Placental pericyte (primary cell): ENCODE measurements around the gene GNAI2. TPM values are rescaled to one million over a fixed set of nuclear protein-coding genes. Genes with fewer than 3 reads are reported as not detected.

Source experiments
- small RNA-seq: library from RNA; depleted of rRNA; stranded (forward); fragments of <200 nt; gene quantifications from one replicate; pipeline ENCODE3, GENCODE V24; 2012; ENCODE audit warnings: low replicate concordance
- total RNA-seq: library from RNA; depleted of rRNA; stranded (reverse); fragments of >200 nt; gene quantifications from 2 replicates; pipeline ENCODE4 v1.2.3, GENCODE V29; 2012

GNAI2 gene
- total RNA-seq = 306 and 400 TPM in 2 replicates

GRCh38 chr3:50235716-50236483, at the start of gene GNAI2:
Gene GNAI2, plus strand, starts transcription at chr3:50236204. Its CDS starts 132 bp downstream, at chr3:50236336.

GRCh38 chr3:50190936-50191660, 44.9 kb upstream of the GNAI2 start, which contains the start of gene GNAT1:
Gene GNAT1, plus strand, starts transcription at chr3:50191610. Its CDS starts 116 bp downstream, at chr3:50191726.

GRCh38 chr3:50204804-50205412, 31.1 kb upstream of the GNAI2 start, which contains the start of gene SLC38A3:
Gene SLC38A3, plus strand, starts transcription at chr3:50205271. Its CDS starts 8,929 bp downstream, at chr3:50214200.

GRCh38 chr3:50268703-50269451, 32.9 kb downstream of the GNAI2 start, which contains the start of gene SEMA3B:
Gene SEMA3B, plus strand, starts transcription at chr3:50269147. Its CDS starts 94 bp downstream, at chr3:50269241.

GRCh38 chr3:50278880-50279224, 42.8 kb downstream of the GNAI2 start, which contains the start of gene LSMEM2:
Gene LSMEM2, plus strand, starts transcription at chr3:50279087. Its CDS starts 27 bp downstream, at chr3:50279114.

GRCh38 chr3:50292159-50293078, 56.4 kb downstream of the GNAI2 start, which contains the start of gene IFRD2:
Gene IFRD2, minus strand, starts transcription at chr3:50292429. Its CDS starts 155 bp downstream, at chr3:50292274.

GRCh38 chr3:50298836-50299637, 63.0 kb downstream of the GNAI2 start, which contains the start of the genes HYAL3 and NAA80:
Gene HYAL3, minus strand, starts transcription at chr3:50299405. Its CDS starts 3,803 bp downstream, at chr3:50295602.
Gene NAA80, minus strand, starts transcription at chr3:50299405. Its CDS starts 1,942 bp downstream, at chr3:50297463.

GRCh38 chr3:50303013-50303815, 67.2 kb downstream of the GNAI2 start, which contains the start of gene HYAL1:
Gene HYAL1, minus strand, starts transcription at chr3:50303574. Its CDS starts 618 bp downstream, at chr3:50302956.

Small RNAs within 50 kb of the gene (small RNA-seq; reads per million reads assigned to genes)
- not detected for gene MIR5787

Other genes starting within 250 kb of the GNAI2 start
- 118 and 167 TPM in 2 replicates for gene RBM5, start 147.3 kb upstream of the GNAI2 start, total RNA-seq
- gene SEMA3F, start 80.9 kb upstream of the GNAI2 start, total RNA-seq = under 0.01 and 0.43 TPM in 2 replicates
- not detected in 2 replicates for gene GNAT1, start 44.6 kb upstream of the GNAI2 start, total RNA-seq
- gene SLC38A3, start 30.9 kb upstream of the GNAI2 start, total RNA-seq = not detected in 2 replicates
- 3.0 and 25.4 TPM in 2 replicates for gene SEMA3B, start 32.9 kb downstream of the GNAI2 start, total RNA-seq
- gene LSMEM2, start 42.9 kb downstream of the GNAI2 start, total RNA-seq = not detected in 2 replicates
- 74.6 and 130 TPM in 2 replicates for gene IFRD2, start 56.2 kb downstream of the GNAI2 start, total RNA-seq
- gene HYAL3, start 63.2 kb downstream of the GNAI2 start, total RNA-seq = 1.8 and 2.4 TPM in 2 replicates
- 6.6 and 9.6 TPM in 2 replicates for gene NAA80, start 63.2 kb downstream of the GNAI2 start, total RNA-seq
- gene HYAL1, start 67.4 kb downstream of the GNAI2 start, total RNA-seq = 1.1 TPM in 2 replicates
- 24.9 and 78.5 TPM in 2 replicates for gene HYAL2, start 86.5 kb downstream of the GNAI2 start, total RNA-seq
- gene TUSC2, start 92.0 kb downstream of the GNAI2 start, total RNA-seq = 24.5 and 28.3 TPM in 2 replicates
- 26.9 and 30.4 TPM in 2 replicates for gene RASSF1, start 104.6 kb downstream of the GNAI2 start, total RNA-seq
- gene ZMYND10, start 109.5 kb downstream of the GNAI2 start, total RNA-seq = 0.22 and 0.86 TPM in 2 replicates
- 17.9 and 27.3 TPM in 2 replicates for gene NPRL2, start 114.6 kb downstream of the GNAI2 start, total RNA-seq
- gene CYB561D2, start 114.7 kb downstream of the GNAI2 start, total RNA-seq = 27.6 and 38.1 TPM in 2 replicates
- 85.1 and 92.9 TPM in 2 replicates for gene TMEM115, start 123.3 kb downstream of the GNAI2 start, total RNA-seq